Hematopoietic multipotent progenitor cell treated with erythropoietin and hydrocortisone succinate and interleukin-3 and kit ligand, for 15 days (in vitro differentiated cells): ENCODE data around the gene FGF22.
"Not testable (repeated sequence)": the region's sequence is repeated elsewhere in the genome, so short reads cannot be mapped to it uniquely, and the experiment has no call there.

Experiments used
- DNase-seq: peaks from one replicate; pipeline ENCODE4 v3.0.0-alpha.2; 2015; ENCODE audit warnings: low spot score

The FGF22 gene

GRCh38 chr19:639253-640160, at the start of gene FGF22:
Gene FGF22, plus strand, starts transcription at chr19:639879. Its CDS starts 47 bp downstream, at chr19:639926.
- DNase-seq: peak; percentile 94

GRCh38 chr19:590396-590745, 49.3 kb upstream of the FGF22 start:
- DNase-seq: no peak

GRCh38 chr19:590750-591098, 49.0 kb upstream of the FGF22 start:
- DNase-seq: no peak

- DNase-seq: no peak
These were observed 48.4 kb upstream of the FGF22 start for GRCh38 chr19:591099-591958.

- no peak for DNase-seq
These were observed 47.6 kb upstream of the FGF22 start for GRCh38 chr19:592101-592500.

GRCh38 chr19:593055-593454, 46.6 kb upstream of the FGF22 start:
- no peak for DNase-seq

GRCh38 chr19:593505-593904, 46.2 kb upstream of the FGF22 start:
- no peak for DNase-seq

- DNase-seq: no peak
These were observed 45.3 kb upstream of the FGF22 start for GRCh38 chr19:594265-594870.

GRCh38 chr19:595326-596262, 44.1 kb upstream of the FGF22 start:
- no peak for DNase-seq

GRCh38 chr19:596263-596655, 43.4 kb upstream of the FGF22 start:
- no peak for DNase-seq

- DNase-seq: no peak
These were observed 42.0 kb upstream of the FGF22 start for GRCh38 chr19:597406-598315.

GRCh38 chr19:601310-601709, 38.4 kb upstream of the FGF22 start:
- no peak for DNase-seq

GRCh38 chr19:601790-602189, 37.9 kb upstream of the FGF22 start:
- DNase-seq: no peak

- DNase-seq: no peak
These were observed 37.0 kb upstream of the FGF22 start for GRCh38 chr19:602391-603301.

GRCh38 chr19:603302-603639, 36.4 kb upstream of the FGF22 start:
- not testable (repeated sequence) for DNase-seq

GRCh38 chr19:603779-604178, 35.9 kb upstream of the FGF22 start:
- not testable (repeated sequence) for DNase-seq

GRCh38 chr19:604355-604754, 35.3 kb upstream of the FGF22 start:
- peak; percentile 29 for DNase-seq

GRCh38 chr19:605061-605971, 34.4 kb upstream of the FGF22 start:
- not testable (repeated sequence) for DNase-seq
